Heart left ventricle (tissue), 16 donors: ENCODE measurements around the gene HSPB7. TPM values are rescaled to one million over a fixed set of nuclear protein-coding genes. Genes with fewer than 3 reads are reported as not detected.
A peak's percentile ranks its signal among the peaks of the same experiment; 100 is the strongest.
"Not testable (repeated sequence)": the region's sequence is repeated elsewhere in the genome, so short reads cannot be mapped to it uniquely, and the experiment has no call there.

ENCODE experiments used
- ATAC-seq, 4 donors: fragments of 200-7000 bp; cut with Tn5 transposase; one replicate each; pipeline ENCODE4 v1.9.1; 2020 to 2022; ENCODE audit warnings: moderate library complexity in 4 of 4, mild to moderate bottlenecking in 3 of 4, moderate number of reproducible peaks in 1 of 4
- DNase-seq, 5 donors: peaks; one replicate each; pipeline ENCODE4 v3.0.0-alpha.2; 2020
- H3K27ac ChIP-seq, 12 donors: fragments of 200-600 bp; sonication (generic) in 4 of 12; one replicate each; pipeline versions ENCODE4 v1.5.0 to v1.8.0; 2016 to 2022; ENCODE audit warnings: mild to moderate bottlenecking in 2 of 12
- H3K27me3 ChIP-seq, 9 donors: fragments of 200-600 bp; sonication (generic) in 2 of 9; one replicate each; pipeline versions ENCODE4 v1.5.1 to v1.8.0; 2016 to 2022; ENCODE audit warnings: mild to moderate bottlenecking in 3 of 9
- H3K36me3 ChIP-seq, 9 donors: fragments of 200-600 bp; sonication (generic) in 2 of 9; one replicate each; pipeline versions ENCODE4 v1.5.0 to v1.8.0; 2018 to 2022; ENCODE audit warnings: mild to moderate bottlenecking in 2 of 9
- H3K4me1 ChIP-seq, 12 donors: fragments of 200-600 bp; sonication (generic) in 4 of 12; one replicate each; pipeline versions ENCODE4 v1.5.0 to v1.8.0; 2016 to 2022; ENCODE audit warnings: mild to moderate bottlenecking in 3 of 12
- H3K4me3 ChIP-seq, 12 donors: fragments of 200-600 bp; sonication (generic) in 4 of 12; one replicate each; pipeline versions ENCODE4 v1.5.0 to v1.8.0; 2017 to 2022; ENCODE audit warnings: mild to moderate bottlenecking in 9 of 12, moderate library complexity in 4 of 12
- H3K9me3 ChIP-seq, 12 donors: fragments of 200-600 bp; sonication (generic) in 4 of 12; one replicate each; pipeline versions ENCODE4 v1.5.0 to v1.8.0; 2016 to 2022; ENCODE audit warnings: mild to moderate bottlenecking in 1 of 12
- CTCF ChIP-seq, 12 donors: fragments of 200-600 bp; sonication (generic) in 4 of 12; IDR thresholded peaks; one replicate each; pipeline versions ENCODE4 v1.5.0 to v1.8.0; 2018 to 2022; ENCODE audit warnings: antibody characterized with exemption in 12 of 12, mild to moderate bottlenecking in 5 of 12
- POLR2A ChIP-seq, 2 donors: fragments of 450-650 bp; IDR thresholded peaks; one replicate each; pipeline ENCODE4 v1.6.1; 2017; ENCODE audit warnings: antibody characterized with exemption in 2 of 2, mild to moderate bottlenecking in 2 of 2, moderate library complexity in 2 of 2
- WGBS, 4 donors: extraction: QIAGEN DNeasy Blood & Tissue Kit in 2 of 4; methylation state at CpG; one replicate each; pipeline versions ENCODE4 v1.1.5 to v1.1.7; 2013 to 2018; 5-methylcytosine and 5-hydroxymethylcytosine counted together
- intact Hi-C, 10 donors: fragments of 100-400 bp; cut with DNase I; formaldehyde crosslinking; loops; one replicate each; pipeline versions ENCODE4 v1.11.1 to v1.14.2; 2022
- polyA plus RNA-seq, 2 donors: library from polyadenylated mRNA; stranded (reverse); fragments of 200-250 nt; gene quantifications; one replicate each; pipeline ENCODE4 v1.2.3, GENCODE V29; 2013
- total RNA-seq, 9 donors: library from RNA; depleted of rRNA in 2 of 9; stranded (reverse); fragments of >200 nt in 2 of 9; fragmentation: NEBNext Ultra II Directional in 3 of 9; extraction: Animal tissue kit (Norgen Biotek cat#: 25700) in 3 of 9; gene quantifications; one replicate each; pipeline versions ENCODE4 v1.1.0 to v1.2.4, GENCODE V29; 2016 to 2023
- donor health status: ischemic (EF 13 %, LVEDD 7.1; RV severe dilation, severe dysfunction).
- donor health status: healthy with polysubstance abuse.
- donor health status: DM: no; HTN: yes; CAD: no.
- donor health status: DM: no; HTN: no; CAD: no.
- donor health status: ischemic (EF 25% LVEDD 6.9; RV normal size, moderate dysfunction).
- donor health status: ischemic (EF 25% LVEDD 5.7; RV mildly dilated, moderate dysfunction).
- donor health status: healthy.
- donor health status: DM: yes; HTN: yes; CAD: no.
- donor health status: ischemic (EF 35%, LVEDD 5.7; RV mildly dilated, moderate dysfunction).
- donor health status: nonischemic (EF 11% LVEDD 7.7; RV severe dilation, severe dysfunction).
- donor health status: DM: yes; HTN: yes; CAD: no.
- donor health status: PGD.
- donor health status: ischemic (EF 29% LVEDD 5.4; RV normal size, mild dysfunction).
- donor health status: nonischemic (EF 23%, LVEDD 6.1; RV moderate dilation, normal function).

HSPB7 gene
- total and polyA plus RNA-seq, 11 donors, result 2,598 to 10,910 (median 4,961) TPM

DNA sequence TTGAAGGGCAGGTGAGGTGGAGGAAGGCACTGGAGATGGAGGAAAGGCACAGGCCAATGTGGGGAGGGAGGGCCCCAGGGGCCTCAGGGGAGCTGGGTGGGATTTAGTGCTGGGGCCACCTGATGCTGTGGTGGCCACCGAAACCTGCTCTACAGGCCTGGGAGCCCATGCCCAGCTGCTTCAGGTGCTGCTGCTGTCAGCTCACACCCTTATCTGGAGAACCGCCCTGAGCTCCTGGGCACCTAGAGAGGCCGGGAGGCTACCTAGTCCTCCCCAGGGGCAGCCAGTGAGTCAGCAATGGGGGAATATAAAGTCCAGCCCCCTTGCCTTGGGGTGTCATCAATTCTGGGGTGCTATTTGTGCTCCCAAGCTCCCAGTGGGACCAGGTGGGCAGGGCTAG is 43.4 kb upstream of the HSPB7 start:
- H3K9me3 ChIP-seq, result no peaks in the 10 kb centered on the region
- H3K27ac ChIP-seq, result no peak overlapping the region
- ATAC-seq (no peak), DNase-seq (no peak)
- WGBS, 4 donors, result 88 to 100% (median 96%) methylated on average over 1 to 3 of the region's 3 CpGs
- H3K4me1 ChIP-seq, result peaks cover 0 to 12% (median 0%) of the 10 kb centered on the region in 12 donors
- TF ChIP-seq CTCF (IDR thresholded peaks at IDR 0.05) (no peak), POLR2A (IDR thresholded peaks at IDR 0.05) (no peak)
- intact Hi-C loops, result loop anchor here in 2 of 10 donors (2.0 kb wide), 1 partner anchor 24 kb away; no protein-coding TSS in a partner anchor
- H3K4me3 ChIP-seq, result no peak overlapping the region
- no peaks in the 10 kb centered on the region for H3K36me3 ChIP-seq
- no peaks in the 10 kb centered on the region for H3K27me3 ChIP-seq

GRCh38 chr1:16058394-16059120 is 40.7 kb upstream of the HSPB7 start:
- DNase-seq, ATAC-seq, H3K27me3 ChIP-seq, H3K27ac ChIP-seq, H3K36me3 ChIP-seq, H3K9me3 ChIP-seq, H3K4me1 ChIP-seq, H3K4me3 ChIP-seq: not testable (repeated sequence)
- intact Hi-C loops, result loop anchor here in 5 of 10 donors (5.0 to 10.0 kb wide), 6 partner anchors 51 to 266 kb away; partner anchors contain the start of gene UQCRHL (in 1 of the 5)
- 64 to 84% (median 72%) methylated on average over 13 to 17 of the region's 20 CpGs for WGBS, 4 donors

GRCh38 chr1:16057314-16057915 is 39.6 kb upstream of the HSPB7 start:
- WGBS, 4 donors, result 69 to 77% (median 71%) methylated on average over 6 to 7 of the region's 7 CpGs
- not testable (repeated sequence) for H3K36me3 ChIP-seq, H3K4me3 ChIP-seq, H3K27me3 ChIP-seq, H3K27ac ChIP-seq, H3K4me1 ChIP-seq, H3K9me3 ChIP-seq, DNase-seq
- intact Hi-C loops, result loop anchor here in 6 of 10 donors (1.0 to 10.0 kb wide), 7 partner anchors 24 to 265 kb away; partner anchors contain the start of gene UQCRHL (in 1 of the 6)
- peak in 1 of 4 donors; percentile 8 for ATAC-seq

DNA sequence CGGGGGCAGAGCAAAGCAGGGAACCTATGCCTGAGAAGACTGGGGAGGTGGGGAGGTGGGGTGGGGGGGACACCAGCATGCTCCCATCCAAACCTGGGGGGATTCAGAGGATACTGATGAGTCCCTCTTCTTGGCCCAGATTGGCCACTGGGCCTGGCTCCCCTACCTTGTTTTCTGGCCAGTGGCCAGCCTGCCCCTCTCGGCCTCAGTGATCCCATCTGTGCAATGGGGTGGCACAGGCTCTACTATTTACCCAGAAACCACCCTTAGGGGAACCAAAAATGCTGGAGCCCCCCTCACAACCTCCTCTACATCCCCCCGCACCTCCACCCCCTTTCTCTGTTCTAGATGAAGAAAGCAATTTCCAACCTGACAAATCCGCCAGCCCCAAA is 38.7 kb upstream of the HSPB7 start:
- not testable (repeated sequence) for H3K36me3 ChIP-seq, ATAC-seq, H3K4me3 ChIP-seq, H3K4me1 ChIP-seq, H3K27ac ChIP-seq, H3K27me3 ChIP-seq, DNase-seq, H3K9me3 ChIP-seq
- WGBS, 4 donors, result 38 to 80% (median 54%) methylated on average over 1 to 4 of the region's 4 CpGs
- intact Hi-C loops, result loop anchor here in 9 of 10 donors (1.0 to 10.0 kb wide), 7 partner anchors 47 to 264 kb away; partner anchors contain the start of gene UQCRHL (in 1 of the 9)

GRCh38 chr1:16055613-16056520 is 38.0 kb upstream of the HSPB7 start:
- peak; percentile 71 to 89 (median 80) for ATAC-seq
- Histone ChIP-seq H3K27me3 (no peaks in the 10 kb centered on the region), H3K4me3 (no peak overlapping the region), H3K36me3 (no peaks in the 10 kb centered on the region), H3K9me3 (no peaks in the 10 kb centered on the region), H3K4me1 (peaks cover 0 to 6% (median 0%) of the 10 kb centered on the region in 12 donors), H3K27ac (no peak overlapping the region)
- peak; percentile 71 to 87 (median 84) for DNase-seq
- WGBS, 4 donors, result 35 to 60% (median 37%) methylated on average over 13 to 18 of the region's 18 CpGs
- TF ChIP-seq CTCF (IDR thresholded peaks at IDR 0.05), result peak; percentile 78 to 97 (median 88)
- TF ChIP-seq POLR2A (IDR thresholded peaks at IDR 0.05), result no peak
- intact Hi-C loops, result loop anchor here (1.0 to 10.0 kb wide), 9 partner anchors 47 to 264 kb away; partner anchors contain the start of gene UQCRHL (in 1 of the 10)
